ENCODE data around the gene MTG1.

DNA sequence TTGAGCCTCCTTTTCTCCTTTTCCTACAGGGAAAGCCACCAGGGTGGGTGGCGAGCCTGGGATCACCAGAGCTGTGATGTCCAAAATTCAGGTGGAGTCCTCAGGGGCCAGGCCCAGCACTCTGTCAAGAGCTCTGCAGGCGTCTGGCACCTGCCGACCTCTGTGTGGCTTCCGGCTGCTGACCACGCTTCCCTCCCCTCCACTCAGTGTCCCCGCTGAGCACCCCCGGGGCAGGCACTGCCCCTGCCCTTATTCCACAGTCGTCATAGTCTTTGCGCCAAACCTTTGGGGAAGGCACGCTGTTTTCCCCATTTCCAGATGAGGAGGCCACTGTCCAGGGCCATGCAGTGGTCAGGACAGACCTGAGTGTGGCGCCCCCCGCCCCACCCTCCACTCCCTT, 7.5 kb downstream of the MTG1 start:
- TF ChIP-seq, protein P1, sequence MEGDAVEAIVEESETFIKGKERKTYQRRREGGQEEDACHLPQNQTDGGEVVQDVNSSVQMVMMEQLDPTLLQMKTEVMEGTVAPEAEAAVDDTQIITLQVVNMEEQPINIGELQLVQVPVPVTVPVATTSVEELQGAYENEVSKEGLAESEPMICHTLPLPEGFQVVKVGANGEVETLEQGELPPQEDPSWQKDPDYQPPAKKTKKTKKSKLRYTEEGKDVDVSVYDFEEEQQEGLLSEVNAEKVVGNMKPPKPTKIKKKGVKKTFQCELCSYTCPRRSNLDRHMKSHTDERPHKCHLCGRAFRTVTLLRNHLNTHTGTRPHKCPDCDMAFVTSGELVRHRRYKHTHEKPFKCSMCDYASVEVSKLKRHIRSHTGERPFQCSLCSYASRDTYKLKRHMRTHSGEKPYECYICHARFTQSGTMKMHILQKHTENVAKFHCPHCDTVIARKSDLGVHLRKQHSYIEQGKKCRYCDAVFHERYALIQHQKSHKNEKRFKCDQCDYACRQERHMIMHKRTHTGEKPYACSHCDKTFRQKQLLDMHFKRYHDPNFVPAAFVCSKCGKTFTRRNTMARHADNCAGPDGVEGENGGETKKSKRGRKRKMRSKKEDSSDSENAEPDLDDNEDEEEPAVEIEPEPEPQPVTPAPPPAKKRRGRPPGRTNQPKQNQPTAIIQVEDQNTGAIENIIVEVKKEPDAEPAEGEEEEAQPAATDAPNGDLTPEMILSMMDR (conservative IDR thresholded peaks at IDR 0.05): no peak
- no peak for TF ChIP-seq ZFX (IDR thresholded peaks at IDR 0.05)
